ENCODE data around the gene PIEZO2. TPM values are rescaled to one million over a fixed set of nuclear protein-coding genes. Genes with fewer than 3 reads are reported as not detected.

The PIEZO2 gene
- total RNA-seq, 1 experiment from 2014 or later = 10.7 TPM

DNA sequence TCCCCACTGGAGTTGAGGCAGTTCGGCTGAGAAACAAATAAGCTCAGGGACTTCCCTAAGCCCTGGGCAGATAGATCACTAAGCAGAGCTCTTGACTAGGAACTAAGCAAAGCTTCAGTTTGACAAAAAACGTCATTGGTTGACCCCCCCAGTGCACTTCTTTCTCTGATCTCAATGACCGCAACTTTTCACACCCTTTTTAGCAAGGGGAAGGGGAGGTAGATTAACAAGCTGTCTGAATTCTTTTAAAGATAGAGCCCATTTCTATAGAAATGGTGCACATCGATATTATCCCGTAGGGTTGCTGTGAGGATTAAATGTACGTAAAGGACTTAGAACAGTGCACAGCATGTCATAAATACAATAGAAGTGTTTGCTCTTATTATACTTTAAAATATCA, 42.5 kb downstream of the PIEZO2 start:
- Mint-ChIP-seq H3K9me3 (peaks cover 7% of the 10 kb centered on the region), H3K27me3 (ENCODE audit: low read depth) (no peaks in the 10 kb centered on the region), H3K4me3 (no peak overlapping the region), H3K4me1 (no peaks in the 10 kb centered on the region), H3K27ac (no peak overlapping the region), H3K36me3 (no peaks in the 10 kb centered on the region; the same call in 1 of the 2 replicates)
- ChIA-PET CTCF (no interaction called here), POLR2A (no interaction called here)
- no peak for TF ChIP-seq NR2C2 (CRISPR knock-in tag; IDR thresholded peaks at IDR 0.05)
- TF ChIP-seq ZNF416 (CRISPR knock-in tag; IDR thresholded peaks at IDR 0.05) = no peak
- TF ChIP-seq SMAD4 (CRISPR knock-in tag; IDR thresholded peaks at IDR 0.05) = no peak
- TF ChIP-seq, protein P1, sequence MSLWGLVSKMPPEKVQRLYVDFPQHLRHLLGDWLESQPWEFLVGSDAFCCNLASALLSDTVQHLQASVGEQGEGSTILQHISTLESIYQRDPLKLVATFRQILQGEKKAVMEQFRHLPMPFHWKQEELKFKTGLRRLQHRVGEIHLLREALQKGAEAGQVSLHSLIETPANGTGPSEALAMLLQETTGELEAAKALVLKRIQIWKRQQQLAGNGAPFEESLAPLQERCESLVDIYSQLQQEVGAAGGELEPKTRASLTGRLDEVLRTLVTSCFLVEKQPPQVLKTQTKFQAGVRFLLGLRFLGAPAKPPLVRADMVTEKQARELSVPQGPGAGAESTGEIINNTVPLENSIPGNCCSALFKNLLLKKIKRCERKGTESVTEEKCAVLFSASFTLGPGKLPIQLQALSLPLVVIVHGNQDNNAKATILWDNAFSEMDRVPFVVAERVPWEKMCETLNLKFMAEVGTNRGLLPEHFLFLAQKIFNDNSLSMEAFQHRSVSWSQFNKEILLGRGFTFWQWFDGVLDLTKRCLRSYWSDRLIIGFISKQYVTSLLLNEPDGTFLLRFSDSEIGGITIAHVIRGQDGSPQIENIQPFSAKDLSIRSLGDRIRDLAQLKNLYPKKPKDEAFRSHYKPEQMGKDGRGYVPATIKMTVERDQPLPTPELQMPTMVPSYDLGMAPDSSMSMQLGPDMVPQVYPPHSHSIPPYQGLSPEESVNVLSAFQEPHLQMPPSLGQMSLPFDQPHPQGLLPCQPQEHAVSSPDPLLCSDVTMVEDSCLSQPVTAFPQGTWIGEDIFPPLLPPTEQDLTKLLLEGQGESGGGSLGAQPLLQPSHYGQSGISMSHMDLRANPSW (CRISPR knock-in tag; conservative IDR thresholded peaks at IDR 0.05; ENCODE audit: low read depth) = no peak
- no peak for TF ChIP-seq NFE2L1 (CRISPR knock-in tag; IDR thresholded peaks at IDR 0.05)
- TF ChIP-seq ZNF263 (CRISPR knock-in tag; IDR thresholded peaks at IDR 0.05; ENCODE audit: low read depth) = no peak
- TF ChIP-seq FOXJ3 (CRISPR knock-in tag; IDR thresholded peaks at IDR 0.05; ENCODE audit: borderline replicate concordance) = no peak
- TF ChIP-seq MYBL2 (CRISPR knock-in tag; IDR thresholded peaks at IDR 0.05) = no peak
- TF ChIP-seq ELF4 (CRISPR knock-in tag; IDR thresholded peaks at IDR 0.05; ENCODE audit: low read depth) = no peak
- TF ChIP-seq JAZF1 (CRISPR knock-in tag; IDR thresholded peaks at IDR 0.05) = no peak
- TF ChIP-seq ZNF219 (CRISPR knock-in tag; IDR thresholded peaks at IDR 0.05; ENCODE audit: borderline replicate concordance) = no peak
- ATAC-seq (no peak), DNase-seq (ENCODE audit: low spot score) (no peak)

DNA sequence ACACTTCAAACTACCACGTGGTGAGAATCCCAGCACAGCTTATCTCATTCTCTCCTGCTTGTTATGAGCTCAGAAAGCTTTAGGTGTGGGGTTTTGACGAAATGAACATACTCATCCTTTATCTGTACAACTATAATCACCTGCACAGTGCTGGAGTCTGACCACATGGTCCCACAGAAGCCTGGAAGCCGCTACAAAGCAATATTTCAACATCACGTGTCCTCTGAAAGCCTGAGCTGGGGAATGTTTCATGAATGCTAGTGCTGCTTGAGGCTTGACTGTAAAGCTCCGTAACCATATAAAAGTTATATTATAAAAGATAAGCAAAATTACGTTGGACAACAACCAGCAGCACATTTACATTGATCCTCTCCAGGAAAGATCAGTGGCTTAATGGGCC, 43.9 kb downstream of the PIEZO2 start:
- POLR2A ChIA-PET = no interaction called here
- Mint-ChIP-seq H3K27me3 (ENCODE audit: low read depth) (no peaks in the 10 kb centered on the region), H3K36me3 (no peaks in the 10 kb centered on the region; the same call in 1 of the 2 replicates), H3K27ac (no peak overlapping the region), H3K4me1 (no peaks in the 10 kb centered on the region), H3K9me3 (peaks cover 4% of the 10 kb centered on the region; the same call in 1 of the 2 replicates), H3K4me3 (no peak overlapping the region)
- CTCF ChIA-PET = no interaction called here
- no peak for DNase-seq (ENCODE audit: low spot score)
- no peak for TF ChIP-seq NFYB (CRISPR knock-in tag; conservative IDR thresholded peaks at IDR 0.05; ENCODE audit: low read depth)
- no peak for TF ChIP-seq ZNF263 (CRISPR knock-in tag; IDR thresholded peaks at IDR 0.05; ENCODE audit: low read depth)
- ATAC-seq = no peak

DNA sequence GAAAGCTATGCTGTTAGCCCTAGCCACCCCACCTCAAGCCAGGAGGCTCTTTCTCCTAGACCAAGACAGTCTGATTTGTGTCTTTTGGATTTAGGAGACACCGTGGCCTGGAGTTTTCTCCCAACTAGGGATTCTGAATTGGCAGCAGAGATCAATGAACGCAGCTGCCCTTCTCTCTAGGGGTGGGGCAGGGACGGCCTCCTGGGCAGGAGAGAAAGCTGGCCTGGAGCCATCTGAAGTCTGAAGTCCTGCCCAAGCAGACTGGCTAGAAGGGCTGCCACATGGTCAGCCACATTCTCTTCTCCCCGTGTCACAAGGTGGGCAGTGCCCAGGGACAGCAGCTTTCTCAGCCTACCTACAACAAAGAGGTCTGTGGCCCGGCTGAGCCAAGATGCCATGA, 45.1 kb downstream of the PIEZO2 start:
- Mint-ChIP-seq H3K4me3 (no peak overlapping the region), H3K27ac (no peak overlapping the region), H3K9me3 (peaks cover 4% of the 10 kb centered on the region; the same call in 1 of the 2 replicates), H3K4me1 (no peaks in the 10 kb centered on the region; the same call in 1 of the 2 replicates), H3K36me3 (no peaks in the 10 kb centered on the region; the same call in 1 of the 2 replicates), H3K27me3 (ENCODE audit: low read depth) (no peaks in the 10 kb centered on the region)
- ChIA-PET POLR2A (no interaction called here), CTCF (no interaction called here)
- TF ChIP-seq PRRX2 (CRISPR knock-in tag; IDR thresholded peaks at IDR 0.05) (no peak), ATF1 (CRISPR knock-in tag; IDR thresholded peaks at IDR 0.05) (no peak), CREM (CRISPR knock-in tag; IDR thresholded peaks at IDR 0.05) (no peak), NFATC4 (CRISPR knock-in tag; IDR thresholded peaks at IDR 0.05) (no peak), GTF2I (CRISPR knock-in tag; conservative IDR thresholded peaks at IDR 0.05) (no peak), RELA (CRISPR knock-in tag; IDR thresholded peaks at IDR 0.05; ENCODE audit: borderline replicate concordance) (no peak), CBFB (CRISPR knock-in tag; IDR thresholded peaks at IDR 0.05; ENCODE audit: low read depth) (no peak)
- TF ChIP-seq, protein P2, sequence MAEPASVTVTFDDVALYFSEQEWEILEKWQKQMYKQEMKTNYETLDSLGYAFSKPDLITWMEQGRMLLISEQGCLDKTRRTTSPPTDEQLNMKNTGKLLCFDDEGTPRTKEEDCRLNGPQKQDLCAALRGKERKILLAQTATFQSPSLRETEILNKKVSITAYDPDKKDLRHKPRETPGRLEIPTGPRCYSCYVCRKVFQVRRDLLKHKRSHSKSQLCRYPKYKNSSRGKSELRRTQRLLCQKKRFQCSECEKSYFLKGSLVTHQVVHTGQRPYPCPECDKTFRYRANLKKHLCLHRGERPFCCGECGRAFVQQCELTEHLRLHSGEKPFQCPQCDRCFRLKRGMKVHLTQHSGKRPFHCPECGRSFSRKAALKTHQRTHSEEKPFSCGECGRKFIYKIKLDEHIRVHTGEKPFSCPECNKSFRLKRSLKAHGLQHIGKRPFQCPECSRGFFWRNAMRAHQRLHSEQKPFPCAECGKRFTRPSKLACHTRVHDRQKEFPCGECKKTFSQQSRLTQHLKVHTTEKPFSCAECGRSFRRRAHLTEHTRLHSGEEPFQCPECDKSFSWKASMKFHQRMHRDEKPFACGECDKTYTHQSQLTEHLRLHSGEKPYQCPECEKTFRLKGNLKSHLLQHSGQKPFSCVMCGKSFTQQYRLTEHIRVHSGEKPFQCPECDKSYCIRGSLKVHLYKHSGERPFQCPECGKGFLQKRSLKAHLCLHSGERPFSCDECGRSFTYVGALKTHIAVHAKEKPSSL (CRISPR knock-in tag; conservative IDR thresholded peaks at IDR 0.05) = no peak
- TF ChIP-seq, protein P3, sequence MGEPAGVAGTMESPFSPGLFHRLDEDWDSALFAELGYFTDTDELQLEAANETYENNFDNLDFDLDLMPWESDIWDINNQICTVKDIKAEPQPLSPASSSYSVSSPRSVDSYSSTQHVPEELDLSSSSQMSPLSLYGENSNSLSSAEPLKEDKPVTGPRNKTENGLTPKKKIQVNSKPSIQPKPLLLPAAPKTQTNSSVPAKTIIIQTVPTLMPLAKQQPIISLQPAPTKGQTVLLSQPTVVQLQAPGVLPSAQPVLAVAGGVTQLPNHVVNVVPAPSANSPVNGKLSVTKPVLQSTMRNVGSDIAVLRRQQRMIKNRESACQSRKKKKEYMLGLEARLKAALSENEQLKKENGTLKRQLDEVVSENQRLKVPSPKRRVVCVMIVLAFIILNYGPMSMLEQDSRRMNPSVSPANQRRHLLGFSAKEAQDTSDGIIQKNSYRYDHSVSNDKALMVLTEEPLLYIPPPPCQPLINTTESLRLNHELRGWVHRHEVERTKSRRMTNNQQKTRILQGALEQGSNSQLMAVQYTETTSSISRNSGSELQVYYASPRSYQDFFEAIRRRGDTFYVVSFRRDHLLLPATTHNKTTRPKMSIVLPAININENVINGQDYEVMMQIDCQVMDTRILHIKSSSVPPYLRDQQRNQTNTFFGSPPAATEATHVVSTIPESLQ (CRISPR knock-in tag; IDR thresholded peaks at IDR 0.05) = no peak
- TF ChIP-seq, protein P4, sequence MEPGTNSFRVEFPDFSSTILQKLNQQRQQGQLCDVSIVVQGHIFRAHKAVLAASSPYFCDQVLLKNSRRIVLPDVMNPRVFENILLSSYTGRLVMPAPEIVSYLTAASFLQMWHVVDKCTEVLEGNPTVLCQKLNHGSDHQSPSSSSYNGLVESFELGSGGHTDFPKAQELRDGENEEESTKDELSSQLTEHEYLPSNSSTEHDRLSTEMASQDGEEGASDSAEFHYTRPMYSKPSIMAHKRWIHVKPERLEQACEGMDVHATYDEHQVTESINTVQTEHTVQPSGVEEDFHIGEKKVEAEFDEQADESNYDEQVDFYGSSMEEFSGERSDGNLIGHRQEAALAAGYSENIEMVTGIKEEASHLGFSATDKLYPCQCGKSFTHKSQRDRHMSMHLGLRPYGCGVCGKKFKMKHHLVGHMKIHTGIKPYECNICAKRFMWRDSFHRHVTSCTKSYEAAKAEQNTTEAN (CRISPR knock-in tag; IDR thresholded peaks at IDR 0.05) = no peak
- TF ChIP-seq, protein P5, sequence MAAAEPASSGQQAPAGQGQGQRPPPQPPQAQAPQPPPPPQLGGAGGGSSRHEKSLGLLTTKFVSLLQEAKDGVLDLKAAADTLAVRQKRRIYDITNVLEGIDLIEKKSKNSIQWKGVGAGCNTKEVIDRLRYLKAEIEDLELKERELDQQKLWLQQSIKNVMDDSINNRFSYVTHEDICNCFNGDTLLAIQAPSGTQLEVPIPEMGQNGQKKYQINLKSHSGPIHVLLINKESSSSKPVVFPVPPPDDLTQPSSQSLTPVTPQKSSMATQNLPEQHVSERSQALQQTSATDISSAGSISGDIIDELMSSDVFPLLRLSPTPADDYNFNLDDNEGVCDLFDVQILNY (CRISPR knock-in tag; IDR thresholded peaks at IDR 0.05) = no peak
- ATAC-seq = no peak
- no peak for DNase-seq (ENCODE audit: low spot score)
